ENCODE data around the gene DNAH17.

- TF ChIP-seq POLR2A (IDR thresholded peaks at IDR 0.05; ENCODE audit: control extremely low read depth in 1 of 2, low read depth in 2 of 2, low read length in 2 of 2) (no peak), CTCF (IDR thresholded peaks at IDR 0.05; ENCODE audit: control extremely low read depth in 1 of 3, insufficient read depth in 1 of 3, low read depth in 1 of 3, low read length in 3 of 3) (no peak), ATF3 (IDR thresholded peaks at IDR 0.05; ENCODE audit: insufficient read depth, low read depth, low read length) (no peak)
These were observed 165.8 kb downstream of the DNAH17 start for GRCh38 chr17:78411241-78411857.
